Fibroblast of the aortic adventitia (primary cell): ENCODE results near the gene RBMS2. TPM values are rescaled to one million over a fixed set of nuclear protein-coding genes. Genes with fewer than 3 reads are reported as not detected.
A peak's percentile ranks its signal among the peaks of the same experiment; 100 is the strongest.
"Not testable (repeated sequence)": the region's sequence is repeated elsewhere in the genome, so short reads cannot be mapped to it uniquely, and the experiment has no call there.

ENCODE experiments used
- DNase-seq: peaks from one replicate; pipeline ENCODE4 v3.0.0-alpha.2; 2010; ENCODE audit warnings: low read depth
- H3K4me3 ChIP-seq: 2 replicates; pipeline ENCODE4 v1.5.1; 2011; ENCODE audit warnings: low read depth, mild to moderate bottlenecking, control low read depth, low read length, moderate library complexity
- CTCF ChIP-seq: IDR thresholded peaks from 2 replicates; pipeline ENCODE4 v1.5.1; 2011; ENCODE audit warnings: mild to moderate bottlenecking, low read length, control low read depth, inconsistent platforms; ENCODE audit not compliant: insufficient read depth
- total RNA-seq: library from RNA; depleted of rRNA; stranded (reverse); fragments of >200 nt; gene quantifications from 2 replicates; pipeline ENCODE4 v1.2.3, GENCODE V29; 2012; ENCODE audit warnings: low replicate concordance

The RBMS2 gene
- total RNA-seq, 1 donor: 19.2 TPM

DNA sequence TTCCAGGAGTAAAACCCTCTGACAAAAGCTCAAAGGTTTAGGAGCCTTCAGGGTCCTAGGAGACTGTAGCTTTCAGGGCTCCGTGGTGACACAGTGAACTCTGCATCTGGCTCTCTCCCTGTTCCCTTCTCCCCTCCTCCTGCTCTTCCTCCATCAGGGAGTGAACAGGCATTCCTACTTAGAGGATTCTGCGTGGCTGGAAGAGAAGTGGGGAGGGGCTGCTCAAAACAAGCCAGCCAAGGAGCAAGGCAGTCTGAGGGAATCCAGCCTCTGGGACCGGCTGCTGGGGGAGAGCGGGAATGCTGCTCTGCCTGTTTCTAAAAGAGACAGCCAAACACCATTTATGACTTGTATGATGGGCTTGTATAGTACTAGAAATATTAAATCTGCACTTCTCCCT, 49.5 kb downstream of the RBMS2 start:
- H3K4me3 ChIP-seq: no peak overlapping the region
- DNase-seq: no peak
- TF ChIP-seq CTCF: no peak

DNA sequence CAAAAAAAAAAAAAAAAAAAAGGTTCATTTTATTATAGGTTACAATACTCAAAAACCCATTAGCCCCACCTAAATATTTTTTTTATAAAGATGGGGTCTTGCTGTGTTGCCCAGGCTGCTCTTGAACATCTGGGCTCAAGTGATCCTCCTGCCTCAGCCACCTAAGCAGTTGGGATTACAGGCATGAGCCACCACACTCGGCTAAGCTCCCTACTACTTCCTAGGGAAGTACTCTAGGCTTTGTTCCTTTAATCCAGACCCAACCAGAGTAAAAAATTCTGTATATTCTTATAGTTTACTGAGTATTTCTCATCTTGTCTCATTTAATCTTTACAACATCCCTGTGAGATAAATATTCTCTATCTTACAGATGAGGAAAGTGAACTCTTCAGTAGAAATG, 50.7 kb downstream of the RBMS2 start:
- TF ChIP-seq CTCF: no peak
- no peak for DNase-seq
- no peak overlapping the region for H3K4me3 ChIP-seq

GRCh38 chr12:56574210-56574609, 52.6 kb downstream of the RBMS2 start:
- DNase-seq: peak; percentile 66
- TF ChIP-seq CTCF: no peak
- no peak overlapping the region for H3K4me3 ChIP-seq

DNA sequence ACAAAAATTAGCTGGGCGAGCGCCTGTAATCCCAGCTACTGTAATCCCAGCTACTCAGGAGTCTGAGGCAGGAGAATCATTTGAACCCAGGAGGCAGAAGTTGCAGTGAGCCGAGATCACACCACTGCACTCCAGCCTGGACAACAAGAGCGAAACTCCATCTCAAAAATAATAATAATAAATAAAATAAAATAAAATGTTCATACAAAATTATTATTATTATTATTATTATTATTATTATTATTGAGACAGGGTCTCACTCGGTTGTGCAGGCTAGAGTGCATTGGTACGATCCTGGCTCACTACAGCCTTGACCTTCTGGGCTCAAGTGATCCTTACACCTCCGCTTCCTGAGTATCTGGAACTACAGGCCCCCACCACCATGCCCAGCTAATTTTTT, 55.6 kb downstream of the RBMS2 start:
- not testable (repeated sequence) for H3K4me3 ChIP-seq, DNase-seq

GRCh38 chr12:56578983-56579546, 57.4 kb downstream of the RBMS2 start:
- TF ChIP-seq CTCF: no peak
- no peak for DNase-seq
- H3K4me3 ChIP-seq: no peak overlapping the region

DNA sequence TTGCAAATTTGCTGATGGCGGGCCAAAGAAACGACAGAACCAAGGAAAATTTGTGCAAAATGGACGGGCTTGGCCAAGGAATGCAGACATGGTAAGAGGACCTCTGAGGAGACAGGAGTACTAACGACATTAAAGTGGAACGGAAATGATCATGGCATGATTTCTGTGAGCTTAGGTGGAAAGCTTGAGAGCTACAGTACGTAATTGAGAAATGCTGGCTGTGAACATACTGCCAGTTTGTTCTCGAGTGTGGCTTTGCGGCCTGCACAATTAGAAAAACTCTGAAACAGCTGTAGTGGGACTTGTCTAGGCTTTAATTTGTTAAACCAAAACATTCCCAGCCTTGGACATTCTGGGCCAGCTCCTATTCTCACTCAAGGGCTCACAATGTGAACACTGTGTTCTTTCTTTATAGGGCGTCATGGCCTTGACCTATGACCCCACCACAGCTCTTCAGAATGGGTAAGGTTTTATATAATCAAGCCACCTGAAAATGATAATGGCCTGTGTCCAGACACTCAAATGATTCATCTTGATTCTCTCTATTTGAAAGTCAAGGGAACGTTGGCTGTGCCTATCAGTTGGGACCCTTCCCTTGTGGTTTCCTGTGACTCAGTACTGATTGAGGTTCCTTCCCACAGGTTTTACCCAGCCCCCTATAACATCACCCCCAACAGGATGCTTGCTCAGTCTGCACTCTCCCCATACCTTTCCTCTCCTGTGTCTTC, 60.0 kb downstream of the RBMS2 start:
- DNase-seq: no peak
- no peak for TF ChIP-seq CTCF

DNA sequence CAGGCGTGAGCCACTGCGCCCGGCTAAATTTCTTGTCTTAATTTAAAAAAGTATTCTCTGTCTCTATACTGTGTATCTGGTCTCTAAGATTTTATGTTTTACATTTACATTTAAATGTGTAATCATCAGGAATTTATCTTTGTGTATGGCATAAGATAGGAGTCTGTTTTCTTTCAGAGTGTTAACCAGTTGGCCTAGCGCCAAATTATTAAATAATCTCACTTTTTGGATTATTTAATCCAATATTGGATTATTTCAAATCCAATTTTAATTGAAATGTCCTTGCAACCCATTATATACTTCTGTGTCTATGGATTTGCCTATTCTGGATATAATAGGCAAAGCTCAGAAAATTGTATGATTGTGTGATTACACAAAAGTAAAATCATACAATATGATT, 63.5 kb downstream of the RBMS2 start:
- H3K4me3 ChIP-seq: no peak overlapping the region
- TF ChIP-seq CTCF: no peak
- no peak for DNase-seq

More for the DNA sequence above, 60.0 kb downstream of the RBMS2 start:
- H3K4me3 ChIP-seq: no peak overlapping the region
